CD4-positive, alpha-beta memory T cell (primary cell): ENCODE measurements around the gene RNU6-9. TPM values are rescaled to one million over a fixed set of nuclear protein-coding genes. Genes with fewer than 3 reads are reported as not detected.

ENCODE experiments used
- CTCF ChIA-PET: fragments of 350-600 bp; sonication (Branson Sonifier 250); formaldehyde crosslinking; loops from one replicate; lab custom pipeline; 2021; ENCODE audit warnings: inconsistent platforms; ENCODE audit not compliant: partially characterized antibody; lab: Charles Lee
- POLR2A ChIA-PET: fragments of 350-600 bp; sonication (Branson Sonifier 250); formaldehyde crosslinking; loops from one replicate; lab custom pipeline; 2021; ENCODE audit not compliant: partially characterized antibody; lab: Charles Lee
- DNase-seq, 5 donors: peaks; one replicate each; pipeline versions ENCODE4 v3.0.0 to v3.0.0-alpha.2; 2020 to 2022; ENCODE audit warnings: mixed read lengths in 1 of 5
- H3K27ac ChIP-seq: one replicate; pipeline ENCODE4 v1.7.0; 2013; ENCODE audit warnings: low read depth, low read length
- H3K27me3 ChIP-seq: 2 replicates; pipeline ENCODE4 v1.7.0; 2013; ENCODE audit warnings: mild to moderate bottlenecking, low read length, moderate library complexity; ENCODE audit not compliant: insufficient read depth
- H3K36me3 ChIP-seq: 2 replicates; pipeline ENCODE4 v1.7.0; 2013; ENCODE audit warnings: mild to moderate bottlenecking, low read length, moderate library complexity; ENCODE audit not compliant: insufficient read depth
- H3K4me1 ChIP-seq: 2 replicates; pipeline ENCODE4 v1.7.0; 2013; ENCODE audit warnings: mild to moderate bottlenecking, low read length, moderate library complexity; ENCODE audit not compliant: insufficient read depth
- H3K4me3 ChIP-seq, 2 donors: one replicate each; pipeline ENCODE4 v1.7.0; 2013; ENCODE audit warnings: low read length in 2 of 2, mild to moderate bottlenecking in 1 of 2
- H3K9me3 ChIP-seq, 2 donors: one replicate each; pipeline ENCODE4 v1.7.0; 2013; ENCODE audit warnings: low read length in 2 of 2, control low read depth in 1 of 2; ENCODE audit not compliant: control insufficient read depth in 1 of 2
- H3K27ac Mint-ChIP-seq, 7 donors: one replicate each; pipeline ENCODE4 v1.8.0; 2020 to 2021; ENCODE audit warnings: mixed read lengths in 7 of 7, mild to moderate bottlenecking in 6 of 7, inconsistent platforms in 3 of 7, moderate library complexity in 3 of 7
- H3K27me3 Mint-ChIP-seq, 2 donors: one replicate each; pipeline ENCODE4 v1.8.0; 2020 to 2021; ENCODE audit warnings: mixed read lengths in 2 of 2
- H3K36me3 Mint-ChIP-seq, 2 donors: one replicate each; pipeline ENCODE4 v1.8.0; 2020 to 2021; ENCODE audit warnings: mixed read lengths in 2 of 2, inconsistent platforms in 1 of 2, mild to moderate bottlenecking in 1 of 2
- H3K4me1 Mint-ChIP-seq, 4 donors: one replicate each; pipeline ENCODE4 v1.8.0; 2020 to 2021; ENCODE audit warnings: mixed read lengths in 4 of 4, mild to moderate bottlenecking in 1 of 4
- H3K4me3 Mint-ChIP-seq, 8 donors: one replicate each; pipeline ENCODE4 v1.8.0; 2020 to 2021; ENCODE audit warnings: mixed read lengths in 8 of 8, mild to moderate bottlenecking in 7 of 8, moderate library complexity in 6 of 8, inconsistent platforms in 3 of 8
- H3K9me3 Mint-ChIP-seq, 8 donors: one replicate each; pipeline ENCODE4 v1.8.0; 2020 to 2021; ENCODE audit warnings: mixed read lengths in 8 of 8, mild to moderate bottlenecking in 5 of 8, inconsistent platforms in 3 of 8, moderate library complexity in 1 of 8
- intact Hi-C: fragments of 100-400 bp; cut with micrococcal nuclease; formaldehyde crosslinking; loops from one replicate; pipeline ENCODE4 v1.15.1; 2023
- polyA plus RNA-seq, 2 donors: library from polyadenylated mRNA; unstranded; fragments of 300-500 nt; fragmentation: Illumina TruSeq; gene quantifications; one replicate each; pipeline ENCODE4 v1.2.3, GENCODE V29; 2021
- total RNA-seq, 2 experiments: library from RNA; stranded (reverse); gene quantifications; one replicate each; pipeline ENCODE4 v1.2.3, GENCODE V29; 2021

RNU6-9 gene
- total and polyA plus RNA-seq, 4 experiments from 2014 or later = not detected

- Mint-ChIP-seq H3K27ac (peak overlapping the region in 3 of 7 donors; percentile 37 to 95 (median 92)), H3K4me1 (peaks cover 5 to 25% (median 16%) of the 10 kb centered on the region in 4 donors), H3K36me3 (peaks cover 0 to 5% of the 10 kb centered on the region in 2 donors), H3K4me3 (peak overlapping the region in 5 of 8 donors; percentile 70 to 84 (median 75)), H3K9me3 (peaks cover 0 to 3% (median 0%) of the 10 kb centered on the region in 8 donors), H3K27me3 (peaks cover 1 to 4% of the 10 kb centered on the region in 2 donors)
- ChIA-PET CTCF (interaction anchor here (2.7 to 5.6 kb wide), 2 partner anchors 59 to 122 kb away, joined by 29 to 119 read pairs; partner anchors contain the start of gene WDR18), POLR2A (interaction anchor here (2.1 to 6.4 kb wide), 7 partner anchors 10 to 407 kb away, joined by 9 to 86 read pairs (median 16); partner anchors contain the start of genes CIRBP, KISS1R, MED16 and R3HDM4)
- peak overlapping the region in 1 of 2 donors; percentile 32 for H3K4me3 ChIP-seq
- H3K36me3 ChIP-seq = no peaks in the 10 kb centered on the region
- peaks cover 19% of the 10 kb centered on the region for H3K4me1 ChIP-seq
- no peak overlapping the region for H3K27ac ChIP-seq
- H3K27me3 ChIP-seq = peaks cover 3% of the 10 kb centered on the region
- DNase-seq = peak; percentile 50 to 76 (median 55)
- intact Hi-C loops = loop anchor here (1.0 to 2.0 kb wide), 5 partner anchors 10 to 139 kb away; partner anchors contain the start of genes GRIN3B, MED16 and RNU6-9
- H3K9me3 ChIP-seq = no peaks in the 10 kb centered on the region
These were observed 31.3 kb upstream of the RNU6-9 start for GRCh38 chr19:861756-862580.

- peaks cover 0 to 4% of the 10 kb centered on the region in 2 donors for H3K27me3 Mint-ChIP-seq
- no peaks in the 10 kb centered on the region for H3K9me3 ChIP-seq
- intact Hi-C loops = loop anchor here (1.0 to 2.0 kb wide), 6 partner anchors 10 to 138 kb away; partner anchors contain the start of genes GRIN3B, MED16 and RNU6-9
- H3K36me3 ChIP-seq = no peaks in the 10 kb centered on the region
- H3K4me3 Mint-ChIP-seq = peak overlapping the region; percentile 6 to 88 (median 73)
- peaks cover 3% of the 10 kb centered on the region for H3K27me3 ChIP-seq
- H3K9me3 Mint-ChIP-seq = peaks cover 0 to 7% (median 0%) of the 10 kb centered on the region in 8 donors
- H3K27ac ChIP-seq = no peak overlapping the region
- peak; percentile 81 to 88 (median 82) for DNase-seq
- peaks cover 4 to 10% of the 10 kb centered on the region in 2 donors for H3K36me3 Mint-ChIP-seq
- H3K4me1 ChIP-seq = peaks cover 19% of the 10 kb centered on the region
- H3K4me3 ChIP-seq = peak overlapping the region in 1 of 2 donors; percentile 32
- CTCF ChIA-PET = interaction anchor here (0.8 to 5.6 kb wide), 12 partner anchors 8 to 351 kb away, joined by 3 to 119 read pairs (median 8); partner anchors contain the start of genes KISS1R, MED16, R3HDM4 and RNU6-9
- peaks cover 5 to 23% (median 15%) of the 10 kb centered on the region in 4 donors for H3K4me1 Mint-ChIP-seq
- peak overlapping the region; percentile 29 to 95 (median 75) for H3K27ac Mint-ChIP-seq
- POLR2A ChIA-PET = interaction anchor here (0.8 to 6.4 kb wide), 13 partner anchors 9 to 406 kb away, joined by 3 to 86 read pairs (median 9); partner anchors contain the start of genes CIRBP, KISS1R, MED16 and R3HDM4
These were observed 30.5 kb upstream of the RNU6-9 start for GRCh38 chr19:862581-863314.

GRCh38 chr19:863315-863620, 30.0 kb upstream of the RNU6-9 start:
- H3K36me3 ChIP-seq = no peaks in the 10 kb centered on the region
- ChIA-PET CTCF (interaction anchor here (0.6 to 5.6 kb wide), 26 partner anchors 9 to 351 kb away, joined by 3 to 119 read pairs (median 4); partner anchors contain the start of genes CNN2, KISS1R, MED16 and R3HDM4), POLR2A (interaction anchor here (0.6 to 6.4 kb wide), 19 partner anchors 9 to 406 kb away, joined by 3 to 86 read pairs (median 4); partner anchors contain the start of genes CIRBP, KISS1R, MED16 and R3HDM4)
- Mint-ChIP-seq H3K4me3 (peak overlapping the region; percentile 6 to 88 (median 71)), H3K9me3 (peaks cover 0 to 7% (median 0%) of the 10 kb centered on the region in 8 donors), H3K27ac (peak overlapping the region in 6 of 7 donors; percentile 29 to 95 (median 76)), H3K36me3 (peaks cover 4 to 10% of the 10 kb centered on the region in 2 donors), H3K27me3 (peaks cover 0 to 4% of the 10 kb centered on the region in 2 donors), H3K4me1 (peaks cover 5 to 23% (median 15%) of the 10 kb centered on the region in 4 donors)
- H3K9me3 ChIP-seq = no peaks in the 10 kb centered on the region
- DNase-seq = no peak
- peaks cover 19% of the 10 kb centered on the region for H3K4me1 ChIP-seq
- H3K4me3 ChIP-seq = peak overlapping the region in 1 of 2 donors; percentile 24
- intact Hi-C loops = loop anchor here (1.0 to 2.0 kb wide), 4 partner anchors 46 to 138 kb away; partner anchors contain the start of gene GRIN3B
- H3K27ac ChIP-seq = no peak overlapping the region
- peaks cover 3% of the 10 kb centered on the region for H3K27me3 ChIP-seq

GRCh38 chr19:866769-867300, 26.4 kb upstream of the RNU6-9 start:
- ChIA-PET CTCF (interaction anchor here (1.6 to 5.6 kb wide), 2 partner anchors 42 to 55 kb away, joined by 3 to 119 read pairs; no protein-coding TSS in a partner anchor), POLR2A (interaction anchor here (3.6 to 6.4 kb wide), 2 partner anchors 42 to 51 kb away, joined by 16 to 86 read pairs; partner anchors contain the start of gene KISS1R)
- H3K4me3 Mint-ChIP-seq = no peak overlapping the region
- no peak overlapping the region for H3K4me3 ChIP-seq
- H3K4me1 Mint-ChIP-seq = peaks cover 5 to 27% (median 15%) of the 10 kb centered on the region in 4 donors
- H3K36me3 ChIP-seq = peaks cover 7% of the 10 kb centered on the region
- H3K27me3 Mint-ChIP-seq = peaks cover 0 to 4% of the 10 kb centered on the region in 2 donors
- H3K36me3 Mint-ChIP-seq = peaks cover 7 to 22% of the 10 kb centered on the region in 2 donors
- H3K27ac Mint-ChIP-seq = peak overlapping the region in 1 of 7 donors; percentile 57
- H3K27me3 ChIP-seq = no peaks in the 10 kb centered on the region
- intact Hi-C loops = no loop called here
- peaks cover 0 to 9% (median 0%) of the 10 kb centered on the region in 8 donors for H3K9me3 Mint-ChIP-seq
- H3K27ac ChIP-seq = no peak overlapping the region
- no peak for DNase-seq
- H3K9me3 ChIP-seq = no peaks in the 10 kb centered on the region
- H3K4me1 ChIP-seq = peaks cover 20% of the 10 kb centered on the region

GRCh38 chr19:867301-867793, 25.9 kb upstream of the RNU6-9 start:
- H3K27me3 Mint-ChIP-seq = peaks cover 0 to 4% of the 10 kb centered on the region in 2 donors
- no peaks in the 10 kb centered on the region for H3K27me3 ChIP-seq
- no peak overlapping the region for H3K4me3 Mint-ChIP-seq
- peaks cover 7 to 23% of the 10 kb centered on the region in 2 donors for H3K36me3 Mint-ChIP-seq
- peaks cover 0 to 9% (median 0%) of the 10 kb centered on the region in 8 donors for H3K9me3 Mint-ChIP-seq
- H3K27ac Mint-ChIP-seq = peak overlapping the region in 4 of 7 donors; percentile 19 to 67 (median 46)
- intact Hi-C loops = no loop called here
- H3K36me3 ChIP-seq = peaks cover 7% of the 10 kb centered on the region
- CTCF ChIA-PET = interaction anchor here (5.6 kb wide), 1 partner anchor 54 kb away, joined by 119 read pairs; no protein-coding TSS in a partner anchor
- DNase-seq = no peak
- H3K4me3 ChIP-seq = no peak overlapping the region
- H3K27ac ChIP-seq = no peak overlapping the region
- POLR2A ChIA-PET = interaction anchor here (3.6 to 6.4 kb wide), 2 partner anchors 42 to 51 kb away, joined by 16 to 86 read pairs; partner anchors contain the start of gene KISS1R
- H3K4me1 ChIP-seq = peaks cover 26% of the 10 kb centered on the region
- H3K9me3 ChIP-seq = no peaks in the 10 kb centered on the region
- H3K4me1 Mint-ChIP-seq = peaks cover 5 to 31% (median 17%) of the 10 kb centered on the region in 4 donors
